CD4-positive, alpha-beta T cell (primary cell): ENCODE results near the gene CD82. TPM values are rescaled to one million over a fixed set of nuclear protein-coding genes. Genes with fewer than 3 reads are reported as not detected.
A peak's percentile ranks its signal among the peaks of the same experiment; 100 is the strongest.

Source experiments
- ATAC-seq: fragments of 200-7000 bp; cut with Tn5 transposase; one replicate; pipeline ENCODE4 v1.10.0; 2022; ENCODE audit warnings: mild to moderate bottlenecking; ENCODE audit not compliant: poor library complexity
- CTCF ChIA-PET: fragments of 350-600 bp; sonication (Branson Sonifier 250); formaldehyde crosslinking; loops from one replicate; lab custom pipeline; 2021; ENCODE audit warnings: antibody characterized with exemption, inconsistent platforms; lab: Charles Lee
- POLR2A ChIA-PET: fragments of 350-600 bp; sonication (Branson Sonifier 250); formaldehyde crosslinking; loops from one replicate; lab custom pipeline; 2021; ENCODE audit warnings: antibody characterized with exemption, inconsistent platforms; lab: Charles Lee
- DNase-seq, 14 experiments: peaks; one replicate each; pipeline ENCODE4 v3.0.0-alpha.2; 2013 to 2020; ENCODE audit warnings: mixed read lengths in 2 of 14
- H3K27ac ChIP-seq, 2 donors: one replicate each; pipeline versions ENCODE4 v1.5.1 to v1.7.0; 2013; ENCODE audit warnings: low read length in 2 of 2, low read depth in 1 of 2, mild to moderate bottlenecking in 1 of 2
- H3K27me3 ChIP-seq, 2 experiments: 1 replicate in 1 of 2; 2 replicates in 1 of 2; pipeline versions ENCODE4 v1.6.1 to v1.7.0; 2013; ENCODE audit warnings: low read length in 2 of 2, control low read depth in 1 of 2, mild to moderate bottlenecking in 1 of 2, moderate library complexity in 1 of 2; ENCODE audit not compliant: insufficient read depth in 2 of 2, control insufficient read depth in 1 of 2
- H3K36me3 ChIP-seq: one replicate; pipeline ENCODE4 v1.6.1; 2013; ENCODE audit warnings: low read length, control low read depth; ENCODE audit not compliant: insufficient read depth
- H3K4me1 ChIP-seq: one replicate; pipeline ENCODE4 v1.6.1; 2013; ENCODE audit warnings: low read length, control low read depth; ENCODE audit not compliant: insufficient read depth
- H3K4me3 ChIP-seq: one replicate; pipeline ENCODE4 v1.5.1; 2013; ENCODE audit warnings: mild to moderate bottlenecking, low read length, moderate library complexity
- H3K9me3 ChIP-seq, 2 experiments: 1 replicate in 1 of 2; 2 replicates in 1 of 2; pipeline versions ENCODE4 v1.6.1 to v1.7.0; 2013; ENCODE audit warnings: low read length in 2 of 2, mild to moderate bottlenecking in 2 of 2, control low read depth in 1 of 2, moderate library complexity in 1 of 2; ENCODE audit not compliant: control insufficient read depth in 1 of 2, insufficient read depth in 1 of 2
- H3K27ac Mint-ChIP-seq: one replicate; pipeline ENCODE4 v1.8.0; 2020; ENCODE audit warnings: mixed read lengths
- H3K27me3 Mint-ChIP-seq: one replicate; pipeline ENCODE4 v1.8.0; 2021; ENCODE audit warnings: mixed read lengths
- H3K36me3 Mint-ChIP-seq: one replicate; pipeline ENCODE4 v1.8.0; 2021; ENCODE audit warnings: low read depth, mixed read lengths
- H3K4me1 Mint-ChIP-seq: one replicate; pipeline ENCODE4 v1.8.0; 2021; ENCODE audit warnings: low read depth, mixed read lengths
- H3K4me3 Mint-ChIP-seq: one replicate; pipeline ENCODE4 v1.8.0; 2020; ENCODE audit warnings: mild to moderate bottlenecking, mixed read lengths
- H3K9me3 Mint-ChIP-seq: one replicate; pipeline ENCODE4 v1.8.0; 2020; ENCODE audit warnings: mixed read lengths
- CTCF ChIP-seq: fragments of 200-600 bp; IDR thresholded peaks from one replicate; pipeline ENCODE4 v1.8.0; 2022; ENCODE audit warnings: antibody characterized with exemption, mild to moderate bottlenecking
- intact Hi-C, 2 experiments: fragments of 100-400 bp; cut with DNase I in 1 of 2; cut with micrococcal nuclease in 1 of 2; formaldehyde crosslinking; loops; one replicate each; pipeline versions ENCODE4 v1.15.1 to v1.9.0; 2023 to 2025; cut with DNase I, micrococcal nuclease
- total RNA-seq, 174 experiments: library from RNA in 2 of 174; stranded (reverse) in 2 of 174; gene quantifications; one replicate each; pipeline ENCODE4 v1.2.3 and lab custom pipeline; 2021 to 2026

Gene CD82
- total RNA-seq, 2 experiments from 2014 or later = 33.8 to 37.3 TPM

DNA sequence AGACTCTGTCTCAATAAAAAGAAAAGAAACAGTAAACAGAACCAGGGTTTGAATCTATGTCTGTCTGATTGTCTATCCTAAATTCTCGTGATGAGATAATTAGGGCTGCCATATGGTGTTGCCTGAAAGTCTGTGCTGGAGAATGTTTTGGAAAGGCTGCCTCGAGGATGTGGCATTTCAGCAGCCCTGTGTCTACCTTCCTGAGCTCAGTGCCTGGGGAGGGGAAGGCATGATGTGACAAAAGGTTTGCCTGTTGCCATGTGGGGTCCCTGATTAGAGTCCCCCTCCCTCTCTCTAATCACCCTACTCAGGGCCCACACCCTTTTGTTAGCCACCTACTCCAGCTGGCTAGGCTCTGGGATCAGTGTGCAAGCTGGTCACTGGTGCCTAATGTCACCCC lies 15.2 kb downstream of the CD82 start:
- ChIA-PET CTCF (no interaction called here), POLR2A (interaction anchor here (1.1 kb wide), 1 partner anchor 31 kb away, joined by 4 read pairs; no protein-coding TSS in a partner anchor)
- no peak for TF ChIP-seq CTCF
- no peak overlapping the region for H3K4me3 ChIP-seq
- peaks cover 0 to 5% of the 10 kb centered on the region in 2 experiments for H3K9me3 ChIP-seq
- Mint-ChIP-seq H3K36me3 (peaks cover 42% of the 10 kb centered on the region), H3K4me3 (no peak overlapping the region), H3K4me1 (peaks cover 57% of the 10 kb centered on the region), H3K27me3 (no peaks in the 10 kb centered on the region), H3K9me3 (no peaks in the 10 kb centered on the region), H3K27ac (peak overlapping the region; percentile 63)
- intact Hi-C loops = no loop called here
- ATAC-seq = no peak
- DNase-seq = no peak
- H3K36me3 ChIP-seq = peaks cover 33% of the 10 kb centered on the region
- no peak overlapping the region for H3K27ac ChIP-seq
- H3K4me1 ChIP-seq = peaks cover 85% of the 10 kb centered on the region
- H3K27me3 ChIP-seq = no peaks in the 10 kb centered on the region

DNA sequence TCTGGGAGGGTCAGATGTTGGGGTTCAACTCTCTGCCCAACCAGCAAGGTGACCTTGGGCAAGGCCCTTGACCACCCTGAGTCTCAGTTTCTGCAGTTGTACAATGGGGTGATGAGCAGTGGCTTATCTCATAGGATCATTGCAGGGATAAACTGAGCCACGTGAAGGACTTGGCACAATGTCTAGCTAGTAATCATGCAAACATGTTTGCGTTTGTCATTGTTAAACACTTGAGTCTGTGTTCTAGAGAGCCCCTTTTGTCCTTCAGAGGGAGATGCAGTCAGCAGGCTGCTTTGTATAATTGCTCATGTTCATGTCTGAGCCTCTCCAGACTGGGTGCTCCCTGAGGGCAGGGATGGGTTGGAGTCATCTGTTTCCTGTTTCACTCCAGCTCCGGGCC lies 15.8 kb downstream of the CD82 start:
- Mint-ChIP-seq H3K4me1 (peaks cover 52% of the 10 kb centered on the region), H3K36me3 (peaks cover 42% of the 10 kb centered on the region), H3K9me3 (no peaks in the 10 kb centered on the region), H3K4me3 (no peak overlapping the region), H3K27me3 (no peaks in the 10 kb centered on the region), H3K27ac (peak overlapping the region; percentile 9)
- H3K36me3 ChIP-seq = peaks cover 38% of the 10 kb centered on the region
- ChIA-PET CTCF (no interaction called here), POLR2A (interaction anchor here (1.1 kb wide), 1 partner anchor 30 kb away, joined by 4 read pairs; no protein-coding TSS in a partner anchor)
- TF ChIP-seq CTCF = no peak
- H3K27me3 ChIP-seq = no peaks in the 10 kb centered on the region
- peaks cover 85% of the 10 kb centered on the region for H3K4me1 ChIP-seq
- H3K4me3 ChIP-seq = no peak overlapping the region
- ATAC-seq (no peak), DNase-seq (no peak)
- H3K9me3 ChIP-seq = peaks cover 0 to 5% of the 10 kb centered on the region in 2 experiments
- intact Hi-C loops = no loop called here
- H3K27ac ChIP-seq = no peak overlapping the region

GRCh38 chr11:44582641-44583352 lies 17.3 kb downstream of the CD82 start:
- H3K27me3 Mint-ChIP-seq = no peaks in the 10 kb centered on the region
- DNase-seq (no peak), ATAC-seq (no peak)
- H3K9me3 Mint-ChIP-seq = no peaks in the 10 kb centered on the region
- no peak overlapping the region for H3K27ac ChIP-seq
- intact Hi-C loops = no loop called here
- peak overlapping the region; percentile 39 for H3K27ac Mint-ChIP-seq
- POLR2A ChIA-PET = interaction anchor here (1.0 to 2.1 kb wide), 2 partner anchors 12 to 14 kb away, joined by 3 to 13 read pairs; no protein-coding TSS in a partner anchor
- peaks cover 50% of the 10 kb centered on the region for H3K36me3 ChIP-seq
- no peak overlapping the region for H3K4me3 ChIP-seq
- TF ChIP-seq CTCF = no peak
- CTCF ChIA-PET = no interaction called here
- H3K9me3 ChIP-seq = peaks cover 0 to 5% of the 10 kb centered on the region in 2 experiments
- H3K36me3 Mint-ChIP-seq = peaks cover 51% of the 10 kb centered on the region
- H3K4me1 ChIP-seq = peaks cover 69% of the 10 kb centered on the region
- no peaks in the 10 kb centered on the region for H3K27me3 ChIP-seq
- no peak overlapping the region for H3K4me3 Mint-ChIP-seq
- peaks cover 42% of the 10 kb centered on the region for H3K4me1 Mint-ChIP-seq
